GM10847 (cell line): ENCODE measurements around the gene ARHGEF11.

Experiments
- POLR2A ChIP-seq: IDR thresholded peaks from 2 replicates; pipeline ENCODE4 v1.6.1; 2011; ENCODE audit not compliant: insufficient read length; ENCODE audit errors: extremely low read depth

The ARHGEF11 gene

GRCh38 chr1:156994277-156994676 is 51.3 kb downstream of the ARHGEF11 start:
- TF ChIP-seq POLR2A: no peak

- TF ChIP-seq POLR2A: no peak
Measured at GRCh38 chr1:156993426-156994147, 52.0 kb downstream of the ARHGEF11 start.

- no peak for TF ChIP-seq POLR2A
Measured at GRCh38 chr1:156992215-156992614, 53.3 kb downstream of the ARHGEF11 start.

GRCh38 chr1:156987715-156988114 is 57.8 kb downstream of the ARHGEF11 start:
- no peak for TF ChIP-seq POLR2A

GRCh38 chr1:156980551-156980950 is 65.0 kb downstream of the ARHGEF11 start:
- no peak for TF ChIP-seq POLR2A

- TF ChIP-seq POLR2A: no peak
Measured at GRCh38 chr1:156975084-156975483, 70.5 kb downstream of the ARHGEF11 start.

GRCh38 chr1:156973417-156973816 is 72.1 kb downstream of the ARHGEF11 start:
- TF ChIP-seq POLR2A: no peak

- TF ChIP-seq POLR2A: no peak
Measured at GRCh38 chr1:156970017-156970416, 75.5 kb downstream of the ARHGEF11 start.

- TF ChIP-seq POLR2A: no peak
Measured at GRCh38 chr1:156969496-156969895, 76.0 kb downstream of the ARHGEF11 start.

GRCh38 chr1:156964441-156964840 is 81.1 kb downstream of the ARHGEF11 start:
- TF ChIP-seq POLR2A: no peak

- TF ChIP-seq POLR2A: no peak
Measured at GRCh38 chr1:156963621-156964020, 81.9 kb downstream of the ARHGEF11 start.

GRCh38 chr1:156961709-156962108 is 83.8 kb downstream of the ARHGEF11 start:
- TF ChIP-seq POLR2A: no peak

- TF ChIP-seq POLR2A: no peak
Measured at GRCh38 chr1:156959925-156960324, 85.6 kb downstream of the ARHGEF11 start.

GRCh38 chr1:156959414-156959813 is 86.1 kb downstream of the ARHGEF11 start:
- no peak for TF ChIP-seq POLR2A

- no peak for TF ChIP-seq POLR2A
Measured at GRCh38 chr1:156958247-156958714, 87.3 kb downstream of the ARHGEF11 start.

GRCh38 chr1:156957634-156958033 is 87.9 kb downstream of the ARHGEF11 start:
- no peak for TF ChIP-seq POLR2A

GRCh38 chr1:156956333-156956732 is 89.2 kb downstream of the ARHGEF11 start:
- no peak for TF ChIP-seq POLR2A
